ENCODE data around the gene HTT-AS. TPM values are rescaled to one million over a fixed set of nuclear protein-coding genes. Genes with fewer than 3 reads are reported as not detected.

Gene HTT-AS
- total RNA-seq, 1 experiment from 2014 or later: not detected

DNA sequence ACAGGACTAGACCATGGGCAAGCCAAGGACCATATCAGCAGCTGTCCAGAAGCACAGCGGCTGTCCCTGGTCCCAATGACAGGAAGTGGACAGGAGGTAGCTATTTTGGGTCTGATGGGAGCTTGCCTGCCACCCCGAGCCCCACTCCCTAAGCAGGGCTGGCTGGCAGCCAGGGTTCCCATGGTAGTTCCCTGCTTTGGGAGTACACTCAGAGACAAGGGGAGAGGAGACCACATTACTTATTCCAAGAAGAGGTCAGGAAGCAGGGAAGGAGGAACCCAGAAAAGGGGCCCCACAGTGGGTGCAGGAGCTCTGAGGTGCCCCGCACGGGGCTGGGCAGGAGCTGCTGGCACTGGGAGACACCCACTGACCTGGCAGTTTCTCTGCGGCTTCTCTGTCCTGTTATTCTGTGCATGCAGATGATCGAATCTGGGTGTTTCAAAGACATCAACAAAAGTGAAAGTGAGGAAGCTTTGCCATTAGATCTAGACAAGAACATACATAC lies 36.3 kb downstream of the HTT-AS start:
- intact Hi-C loops (cut with micrococcal nuclease; ENCODE audit: unreplicated experiment): loop anchor here (10.0 kb wide), 1 partner anchor 273 kb away; no protein-coding TSS in a partner anchor
- TF ChIP-seq EZH2 (IDR thresholded peaks at IDR 0.05; ENCODE audit: borderline replicate concordance, low read depth, low read length, poor library complexity, severe bottlenecking): no peak
- TF ChIP-seq, protein P1, sequence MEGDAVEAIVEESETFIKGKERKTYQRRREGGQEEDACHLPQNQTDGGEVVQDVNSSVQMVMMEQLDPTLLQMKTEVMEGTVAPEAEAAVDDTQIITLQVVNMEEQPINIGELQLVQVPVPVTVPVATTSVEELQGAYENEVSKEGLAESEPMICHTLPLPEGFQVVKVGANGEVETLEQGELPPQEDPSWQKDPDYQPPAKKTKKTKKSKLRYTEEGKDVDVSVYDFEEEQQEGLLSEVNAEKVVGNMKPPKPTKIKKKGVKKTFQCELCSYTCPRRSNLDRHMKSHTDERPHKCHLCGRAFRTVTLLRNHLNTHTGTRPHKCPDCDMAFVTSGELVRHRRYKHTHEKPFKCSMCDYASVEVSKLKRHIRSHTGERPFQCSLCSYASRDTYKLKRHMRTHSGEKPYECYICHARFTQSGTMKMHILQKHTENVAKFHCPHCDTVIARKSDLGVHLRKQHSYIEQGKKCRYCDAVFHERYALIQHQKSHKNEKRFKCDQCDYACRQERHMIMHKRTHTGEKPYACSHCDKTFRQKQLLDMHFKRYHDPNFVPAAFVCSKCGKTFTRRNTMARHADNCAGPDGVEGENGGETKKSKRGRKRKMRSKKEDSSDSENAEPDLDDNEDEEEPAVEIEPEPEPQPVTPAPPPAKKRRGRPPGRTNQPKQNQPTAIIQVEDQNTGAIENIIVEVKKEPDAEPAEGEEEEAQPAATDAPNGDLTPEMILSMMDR (conservative IDR thresholded peaks at IDR 0.05; ENCODE audit: low read depth, low read length): no peak
- H3K4me3 ChIP-seq (ENCODE audit: low read depth, low read length, poor library complexity, severe bottlenecking): no peak overlapping the region
- BruUV-seq (replicated peaks): no TSS peak
- DNase-seq (ENCODE audit: low spot score): peak; percentile 26
- H3K27me3 ChIP-seq (replicated peaks; ENCODE audit: insufficient read depth, low read depth, low read length, poor library complexity): no peaks in the 10 kb centered on the region
- no peak overlapping the region for H3K27ac ChIP-seq (ENCODE audit: low read depth, low read length, poor library complexity, severe bottlenecking)
- CTCF ChIA-PET: interaction anchor here (0.7 kb wide), 2 partner anchors 62 to 293 kb away, joined by 3 read pairs; no protein-coding TSS in a partner anchor
- POLR2A ChIA-PET (ENCODE audit: low non-redundant PET): no interaction called here
- H3K36me3 ChIP-seq (ENCODE audit: insufficient read depth, low read length, poor library complexity, severe bottlenecking): no peaks in the 10 kb centered on the region
- no peaks in the 10 kb centered on the region for H3K4me1 ChIP-seq (ENCODE audit: insufficient read depth, low read length, poor library complexity, severe bottlenecking)
- H3K9me3 ChIP-seq (ENCODE audit: low read depth, low read length, poor library complexity, severe bottlenecking): no peaks in the 10 kb centered on the region

DNA sequence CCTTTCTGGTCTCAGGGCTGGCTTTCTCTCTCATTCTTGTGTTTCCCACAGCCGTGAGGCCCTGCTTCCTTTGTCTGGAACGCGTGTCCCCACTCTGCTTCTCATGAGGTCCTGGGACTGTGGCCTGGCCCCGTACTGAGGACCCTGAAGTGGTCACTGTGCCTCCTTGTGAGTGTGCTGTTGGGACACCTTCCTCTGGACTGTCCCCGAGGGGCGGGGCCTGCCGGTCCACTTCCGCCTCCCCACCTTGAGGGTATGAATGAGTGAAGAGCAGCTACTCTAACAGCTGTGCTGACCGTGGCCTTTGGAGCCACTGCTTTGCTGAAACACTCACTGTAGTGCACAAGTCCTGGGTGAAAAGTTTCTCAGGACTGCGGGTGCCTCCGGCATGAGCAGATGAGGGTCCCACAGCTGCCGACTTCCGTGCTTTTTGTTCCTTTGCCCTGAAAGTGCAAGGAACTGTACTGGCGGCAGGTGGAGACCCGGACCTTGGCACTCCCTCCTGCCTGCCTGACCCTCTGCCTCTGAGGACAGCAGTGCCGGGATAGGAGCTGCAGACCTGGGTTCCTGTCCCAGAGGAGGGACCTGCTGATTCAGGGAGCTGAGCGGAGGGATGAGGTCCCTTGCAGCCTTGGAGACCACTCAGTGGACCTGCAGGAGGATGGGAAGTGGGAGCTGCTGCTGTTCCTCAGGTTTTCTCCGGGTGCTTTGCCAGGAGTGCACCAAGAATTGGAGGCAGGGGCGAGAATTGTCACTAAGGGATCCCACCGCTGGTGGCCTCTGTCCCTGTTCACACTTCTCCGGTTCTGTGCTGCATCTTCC lies 38.0 kb downstream of the HTT-AS start:
- Histone ChIP-seq H3K9me3 (ENCODE audit: low read depth, low read length, poor library complexity, severe bottlenecking) (no peaks in the 10 kb centered on the region), H3K36me3 (ENCODE audit: insufficient read depth, low read length, poor library complexity, severe bottlenecking) (no peaks in the 10 kb centered on the region), H3K27ac (ENCODE audit: low read depth, low read length, poor library complexity, severe bottlenecking) (no peak overlapping the region), H3K4me1 (ENCODE audit: insufficient read depth, low read length, poor library complexity, severe bottlenecking) (no peaks in the 10 kb centered on the region), H3K4me3 (ENCODE audit: low read depth, low read length, poor library complexity, severe bottlenecking) (no peak overlapping the region), H3K27me3 (replicated peaks; ENCODE audit: insufficient read depth, low read depth, low read length, poor library complexity) (no peaks in the 10 kb centered on the region)
- intact Hi-C loops (cut with micrococcal nuclease; ENCODE audit: unreplicated experiment): loop anchor here (10.0 kb wide), 1 partner anchor 272 kb away; no protein-coding TSS in a partner anchor
- CTCF ChIA-PET: no interaction called here
- no TSS peak for BruUV-seq (replicated peaks)
- no peak for TF ChIP-seq EZH2 (IDR thresholded peaks at IDR 0.05; ENCODE audit: borderline replicate concordance, low read depth, low read length, poor library complexity, severe bottlenecking)
- TF ChIP-seq, protein P1 (conservative IDR thresholded peaks at IDR 0.05; ENCODE audit: low read depth, low read length): no peak
- POLR2A ChIA-PET (ENCODE audit: low non-redundant PET): no interaction called here
- no peak for DNase-seq (ENCODE audit: low spot score)

DNA sequence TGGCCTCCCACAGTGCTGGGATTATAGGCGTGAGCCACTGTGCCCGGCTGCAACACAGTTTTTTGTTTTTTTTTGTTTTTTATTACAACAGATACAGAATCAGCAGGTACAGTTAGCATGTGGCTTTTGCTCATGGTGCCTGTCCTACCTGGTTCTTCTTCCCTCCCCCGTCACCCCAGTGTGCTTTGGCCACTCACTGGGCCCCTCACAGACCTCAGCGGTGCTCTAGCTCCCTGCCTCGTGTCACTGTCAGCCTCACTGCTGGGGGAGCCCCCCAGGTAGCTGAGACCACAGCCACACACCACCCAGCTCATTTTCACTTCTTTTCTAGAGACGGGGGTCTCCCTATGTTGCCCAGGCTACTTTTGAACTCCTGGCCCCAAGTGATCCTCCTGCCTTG lies 38.7 kb downstream of the HTT-AS start:
- Histone ChIP-seq H3K4me1 (ENCODE audit: insufficient read depth, low read length, poor library complexity, severe bottlenecking) (no peaks in the 10 kb centered on the region), H3K36me3 (ENCODE audit: insufficient read depth, low read length, poor library complexity, severe bottlenecking) (no peaks in the 10 kb centered on the region), H3K27ac (ENCODE audit: low read depth, low read length, poor library complexity, severe bottlenecking) (no peak overlapping the region), H3K27me3 (replicated peaks; ENCODE audit: insufficient read depth, low read depth, low read length, poor library complexity) (no peaks in the 10 kb centered on the region), H3K9me3 (ENCODE audit: low read depth, low read length, poor library complexity, severe bottlenecking) (no peaks in the 10 kb centered on the region), H3K4me3 (ENCODE audit: low read depth, low read length, poor library complexity, severe bottlenecking) (no peak overlapping the region)
- ChIA-PET POLR2A (ENCODE audit: low non-redundant PET) (no interaction called here), CTCF (no interaction called here)
- TF ChIP-seq, protein P1 (conservative IDR thresholded peaks at IDR 0.05; ENCODE audit: low read depth, low read length): no peak
- TF ChIP-seq EZH2 (IDR thresholded peaks at IDR 0.05; ENCODE audit: borderline replicate concordance, low read depth, low read length, poor library complexity, severe bottlenecking): no peak
- intact Hi-C loops (cut with micrococcal nuclease; ENCODE audit: unreplicated experiment): loop anchor here (10.0 kb wide), 1 partner anchor 271 kb away; no protein-coding TSS in a partner anchor
- no TSS peak for BruUV-seq (replicated peaks)
- DNase-seq (ENCODE audit: low spot score): no peak
